HepG2 (cell line): Measurements from ENCODE around the gene CATSPERE. TPM values are rescaled to one million over a fixed set of nuclear protein-coding genes. Genes with fewer than 3 reads are reported as not detected.

Experiments
- CEBPG ChIP-seq: IDR thresholded peaks from 2 replicates; pipeline ENCODE4 v1.6.1; 2016
- FOXJ3 ChIP-seq: sonication (generic); formaldehyde crosslinking; IDR thresholded peaks from 2 replicates; pipeline ENCODE4 v1.4.0; 2020; ENCODE audit warnings: missing genetic modification reagents, mild to moderate bottlenecking, borderline replicate concordance
- HNF4G ChIP-seq, 2 experiments: sonication (generic) in 1 of 2; formaldehyde crosslinking in 1 of 2; IDR thresholded peaks; 2 replicates each; pipeline versions ENCODE4 v1.4.0 to v1.6.1; 2011 to 2020; ENCODE audit warnings: borderline replicate concordance in 2 of 2, low read depth in 2 of 2, mild to moderate bottlenecking in 2 of 2, low read length in 1 of 2, missing genetic modification reagents in 1 of 2, moderate library complexity in 1 of 2
- HNRNPL ChIP-seq: fragments of 200-400 bp; formaldehyde crosslinking; IDR thresholded peaks from 2 replicates; pipeline ENCODE4 v1.6.1; 2017; ENCODE audit warnings: mild to moderate bottlenecking, low read depth, low read length
- MED1 ChIP-seq: sonication (generic); formaldehyde crosslinking; IDR thresholded peaks from 2 replicates; pipeline ENCODE4 v1.4.0; 2020; ENCODE audit warnings: missing genetic modification reagents
- PATZ1 ChIP-seq: sonication (generic); formaldehyde crosslinking; IDR thresholded peaks from 2 replicates; pipeline ENCODE4 v1.4.0; 2020; ENCODE audit warnings: missing genetic modification reagents
- PRDM4 ChIP-seq: sonication (generic); formaldehyde crosslinking; IDR thresholded peaks from 2 replicates; pipeline ENCODE4 v1.9.0; 2021; ENCODE audit warnings: missing genetic modification reagents, borderline replicate concordance
- RCOR2 ChIP-seq: IDR thresholded peaks from 2 replicates; pipeline ENCODE4 v1.6.1; 2016; ENCODE audit warnings: missing biosample characterization, missing genetic modification reagents
- ZHX1 ChIP-seq: sonication (generic); formaldehyde crosslinking; IDR thresholded peaks from 2 replicates; pipeline ENCODE4 v1.8.1; 2022; ENCODE audit warnings: low read depth, mild to moderate bottlenecking, missing genetic modification reagents
- ZNF609 ChIP-seq: sonication (generic); formaldehyde crosslinking; IDR thresholded peaks from 2 replicates; pipeline ENCODE4 v1.4.0; 2020; ENCODE audit warnings: mild to moderate bottlenecking, missing genetic modification reagents, borderline replicate concordance
- ZNF652 ChIP-seq: IDR thresholded peaks from 2 replicates; pipeline ENCODE4 v1.6.1; 2016; ENCODE audit warnings: low read depth, borderline replicate concordance
- polyA plus RNA-seq, 8 experiments: library from polyadenylated mRNA; depleted of rRNA in 3 of 8; stranded (reverse) in 7 of 8; unstranded in 1 of 8; fragments of >200 nt; fragmentation: Illumina TruSeq in 4 of 8; extraction: Trizol in 4 of 8; gene quantifications; 2 replicates each; pipeline versions ENCODE4 v1.2.1 to v1.2.3, GENCODE V29; 2011 to 2016; ENCODE audit warnings: low read depth in 4 of 8, missing spikeins in 1 of 8, mixed read lengths in 1 of 8; ENCODE audit not compliant: insufficient read depth in 1 of 8
- total RNA-seq, 5 experiments: library from RNA; depleted of rRNA; stranded (reverse); fragments of >200 nt; fragmentation: Illumina TruSeq; extraction: Trizol; gene quantifications; 2 replicates each; pipeline ENCODE4 v1.2.3, GENCODE V29; 2016; ENCODE audit warnings: low read depth in 1 of 5

The CATSPERE gene
- total and polyA plus RNA-seq, 2 of the 13 experiments (the other 11 are each of a cell fraction or from before 2014, with no cell fraction given), result 0.34 to 0.51 TPM

GRCh38 chr1:244557565-244557964 is 96.5 kb downstream of the CATSPERE start (continued):
- no peak for TF ChIP-seq ZNF609 (CRISPR knock-in tag)
- TF ChIP-seq MED1, result no peak
- no peak for TF ChIP-seq FOXJ3 (CRISPR knock-in tag)
- TF ChIP-seq ZHX1 (CRISPR knock-in tag), result no peak
- no peak for TF ChIP-seq CEBPG
- TF ChIP-seq PRDM4 (CRISPR knock-in tag), result no peak
- TF ChIP-seq HNRNPL, result no peak
- TF ChIP-seq ZNF652, result no peak
- TF ChIP-seq PATZ1, result no peak
- no peak for TF ChIP-seq HNF4G (IDR thresholded peaks at IDR 0.05; ENCODE audit: borderline replicate concordance, low read depth, low read length)
- no peak for TF ChIP-seq HNF4G (CRISPR knock-in tag; IDR thresholded peaks at IDR 0.05; ENCODE audit: borderline replicate concordance, low read depth)
- no peak for TF ChIP-seq RCOR2 (CRISPR knock-in tag)
